Right forelimb (tissue), 1 donor: ENCODE data around the gene ERMAP.
"Not testable (repeated sequence)": the region's sequence is repeated elsewhere in the genome, so short reads cannot be mapped to it uniquely, and the experiment has no call there.

Source experiments
- DNase-seq: peaks from one replicate; pipeline ENCODE4 v3.0.0-alpha.2; 2018

Gene ERMAP

GRCh38 chr1:42846257-42847110 is 29.6 kb downstream of the ERMAP start, which contains the start of gene ZNF691:
Gene ZNF691, plus strand, starts transcription at chr1:42846613. Its CDS starts 3,046 bp downstream, at chr1:42849659.
- peak; percentile 90 for DNase-seq

- no peak for DNase-seq
These were observed 30.2 kb downstream of the ERMAP start for GRCh38 chr1:42847111-42847595.

- no peak for DNase-seq
These were observed 31.0 kb downstream of the ERMAP start for GRCh38 chr1:42847721-42848460.

- DNase-seq: no peak
These were observed 32.1 kb downstream of the ERMAP start for GRCh38 chr1:42848823-42849537.

- DNase-seq: no peak
These were observed 33.0 kb downstream of the ERMAP start for GRCh38 chr1:42849944-42850343.

GRCh38 chr1:42851420-42851819 is 34.5 kb downstream of the ERMAP start:
- DNase-seq: no peak

- no peak for DNase-seq
These were observed 35.2 kb downstream of the ERMAP start for GRCh38 chr1:42851960-42852607.

- no peak for DNase-seq
These were observed 35.7 kb downstream of the ERMAP start for GRCh38 chr1:42852608-42852980.

GRCh38 chr1:42853116-42853884 is 36.4 kb downstream of the ERMAP start:
- DNase-seq: no peak

GRCh38 chr1:42856554-42856953 is 39.6 kb downstream of the ERMAP start:
- not testable (repeated sequence) for DNase-seq

GRCh38 chr1:42859366-42859765 is 42.4 kb downstream of the ERMAP start:
- DNase-seq: not testable (repeated sequence)

GRCh38 chr1:42860339-42861013 is 43.6 kb downstream of the ERMAP start:
- DNase-seq: no peak

- no peak for DNase-seq
These were observed 44.1 kb downstream of the ERMAP start for GRCh38 chr1:42861014-42861399.

- no peak for DNase-seq
These were observed 49.6 kb downstream of the ERMAP start for GRCh38 chr1:42866549-42866948.

- not testable (repeated sequence) for DNase-seq
These were observed 51.5 kb downstream of the ERMAP start for GRCh38 chr1:42868466-42868865.

GRCh38 chr1:42869254-42869653 is 52.3 kb downstream of the ERMAP start:
- not testable (repeated sequence) for DNase-seq

GRCh38 chr1:42869751-42870150 is 52.8 kb downstream of the ERMAP start:
- not testable (repeated sequence) for DNase-seq

GRCh38 chr1:42873108-42873507 is 56.2 kb downstream of the ERMAP start:
- not testable (repeated sequence) for DNase-seq

GRCh38 chr1:42873670-42874069 is 56.7 kb downstream of the ERMAP start:
- DNase-seq: no peak

- no peak for DNase-seq
These were observed 59.1 kb downstream of the ERMAP start for GRCh38 chr1:42876009-42876408.

- DNase-seq: no peak
These were observed 60.5 kb downstream of the ERMAP start for GRCh38 chr1:42877380-42877779.
